ENCODE results near the gene KBTBD8. TPM values are rescaled to one million over a fixed set of nuclear protein-coding genes. Genes with fewer than 3 reads are reported as not detected.

KBTBD8 gene
- polyA plus RNA-seq, 1 donor, result 2.7 TPM

DNA sequence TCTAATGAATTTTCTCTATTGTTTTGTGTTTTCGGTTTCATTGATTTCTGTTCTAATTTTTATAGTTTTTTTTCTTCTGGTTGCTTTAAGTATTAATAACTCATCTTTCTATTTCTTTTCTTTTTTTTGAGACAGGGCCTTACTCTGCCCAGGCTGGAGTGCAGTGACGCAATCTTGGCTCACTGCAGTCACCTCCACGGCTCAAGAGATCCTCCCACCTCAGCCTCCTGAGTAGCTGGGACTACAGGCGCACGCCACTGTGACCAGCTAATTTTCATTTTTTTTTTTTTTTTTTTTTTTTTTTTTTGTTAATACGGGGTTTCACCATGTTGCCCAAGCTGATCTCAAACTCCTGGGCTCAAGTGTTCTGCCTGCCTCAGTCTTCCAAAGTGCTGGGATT lies 14.5 kb downstream of the KBTBD8 start:
- peaks cover 5% of the 10 kb centered on the region for H3K4me1 ChIP-seq (ENCODE audit: control insufficient read depth, insufficient read depth, low read length)
- 100% methylated on average over 3 of the region's 6 CpGs for WGBS (ENCODE audit: insufficient coverage, low lambda C conversion rate)
- H3K27me3 ChIP-seq (ENCODE audit: control insufficient read depth, insufficient read depth, low read length), result no peaks in the 10 kb centered on the region
- H3K4me3 ChIP-seq (ENCODE audit: low read length), result no peak overlapping the region
- H3K36me3 ChIP-seq (ENCODE audit: control insufficient read depth, insufficient read depth, low read length), result no peaks in the 10 kb centered on the region
- no peak for DNase-seq
- H3K27ac ChIP-seq (ENCODE audit: low read length), result no peak overlapping the region
- no peaks in the 10 kb centered on the region for H3K9me3 ChIP-seq (ENCODE audit: control insufficient read depth, low read depth, low read length)

DNA sequence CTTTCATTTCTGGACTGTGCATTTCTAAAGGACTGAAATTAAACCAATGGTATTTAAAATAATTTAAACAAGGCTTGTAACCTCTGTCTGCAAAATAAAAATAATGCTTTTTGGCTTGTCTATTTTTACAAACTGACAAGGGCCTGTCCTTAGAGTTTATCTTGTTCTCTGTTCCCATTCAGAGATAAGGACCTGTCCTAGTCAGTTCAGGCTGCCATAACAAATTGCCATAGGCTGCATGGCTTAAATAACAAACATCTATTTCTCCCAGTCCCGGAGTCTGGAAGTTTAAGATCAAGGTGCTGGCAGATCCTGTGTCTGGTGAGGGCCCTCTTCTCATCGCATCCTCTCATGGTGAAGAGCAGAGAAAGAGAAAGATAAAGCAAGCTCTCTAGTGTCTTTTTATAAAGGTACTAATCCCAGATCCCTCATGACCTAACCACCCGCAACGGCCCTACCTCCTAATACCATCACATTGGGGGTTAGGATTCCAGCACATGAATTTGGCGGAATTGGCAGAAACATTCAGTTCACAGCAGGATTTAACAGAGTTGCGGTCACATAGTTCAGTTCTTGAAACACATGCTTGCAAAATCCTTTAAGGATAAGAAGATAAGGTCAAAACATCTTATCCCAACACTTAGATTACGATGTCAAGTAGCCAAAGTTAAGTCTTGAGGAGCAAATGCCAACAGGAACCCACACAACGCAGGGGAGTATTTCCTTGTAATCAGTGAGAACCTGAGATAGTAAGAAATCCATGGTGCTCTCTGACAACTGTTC lies 17.8 kb downstream of the KBTBD8 start:
- H3K4me3 ChIP-seq (ENCODE audit: low read length), result no peak overlapping the region
- peaks cover 5% of the 10 kb centered on the region for H3K4me1 ChIP-seq (ENCODE audit: control insufficient read depth, insufficient read depth, low read length)
- WGBS (ENCODE audit: insufficient coverage, low lambda C conversion rate), result 66% methylated on average over 2 of the region's 8 CpGs
- no peak overlapping the region for H3K27ac ChIP-seq (ENCODE audit: low read length)
- H3K9me3 ChIP-seq (ENCODE audit: control insufficient read depth, low read depth, low read length), result no peaks in the 10 kb centered on the region
- no peak for DNase-seq
- H3K27me3 ChIP-seq (ENCODE audit: control insufficient read depth, insufficient read depth, low read length), result no peaks in the 10 kb centered on the region
- H3K36me3 ChIP-seq (ENCODE audit: control insufficient read depth, insufficient read depth, low read length), result no peaks in the 10 kb centered on the region

DNA sequence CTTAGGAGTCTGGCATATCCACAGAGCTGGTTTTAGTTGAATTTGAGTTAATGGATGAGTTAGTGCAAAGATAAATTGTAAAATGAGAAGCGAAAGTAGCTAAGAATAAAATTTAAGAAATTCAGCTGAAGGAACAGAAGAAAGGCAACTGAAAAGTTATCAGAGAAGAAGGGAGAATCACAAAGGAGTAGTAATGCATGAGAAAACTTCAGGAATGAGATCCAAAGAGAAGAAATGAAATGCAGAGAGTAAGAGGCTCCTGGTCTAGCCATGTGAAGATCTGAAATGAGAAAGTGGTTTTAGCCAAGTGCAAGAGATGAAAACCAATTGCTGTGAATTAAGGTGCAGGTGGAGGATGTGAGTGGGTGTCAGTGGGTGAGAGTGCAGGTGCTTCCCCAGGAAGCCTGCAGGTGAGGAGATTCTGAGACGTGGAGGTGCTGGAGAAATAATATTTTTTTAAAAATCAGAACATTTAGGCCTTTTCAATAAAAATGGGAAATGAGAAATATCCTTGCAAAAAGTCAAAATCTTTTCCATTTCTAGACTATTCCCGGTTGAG lies 18.5 kb downstream of the KBTBD8 start:
- Histone ChIP-seq H3K4me1 (ENCODE audit: control insufficient read depth, insufficient read depth, low read length) (peaks cover 5% of the 10 kb centered on the region), H3K36me3 (ENCODE audit: control insufficient read depth, insufficient read depth, low read length) (no peaks in the 10 kb centered on the region), H3K27ac (ENCODE audit: low read length) (no peak overlapping the region), H3K4me3 (ENCODE audit: low read length) (no peak overlapping the region), H3K9me3 (ENCODE audit: control insufficient read depth, low read depth, low read length) (no peaks in the 10 kb centered on the region), H3K27me3 (ENCODE audit: control insufficient read depth, insufficient read depth, low read length) (no peaks in the 10 kb centered on the region)
- 100% methylated on average over 2 of the region's 3 CpGs for WGBS (ENCODE audit: insufficient coverage, low lambda C conversion rate)
- DNase-seq, result no peak

GRCh38 chr3:67017211-67017610 lies 19.1 kb downstream of the KBTBD8 start:
- Histone ChIP-seq H3K4me1 (ENCODE audit: control insufficient read depth, insufficient read depth, low read length) (peaks cover 5% of the 10 kb centered on the region), H3K27me3 (ENCODE audit: control insufficient read depth, insufficient read depth, low read length) (no peaks in the 10 kb centered on the region), H3K9me3 (ENCODE audit: control insufficient read depth, low read depth, low read length) (no peaks in the 10 kb centered on the region), H3K4me3 (ENCODE audit: low read length) (no peak overlapping the region), H3K27ac (ENCODE audit: low read length) (no peak overlapping the region), H3K36me3 (ENCODE audit: control insufficient read depth, insufficient read depth, low read length) (no peaks in the 10 kb centered on the region)
- DNase-seq, result peak; percentile 23 to 48
- no CpG with 5 or more reads among the region's 1 CpG for WGBS (ENCODE audit: insufficient coverage, low lambda C conversion rate)

- 51% methylated on average over 6 of the region's 12 CpGs for WGBS (ENCODE audit: insufficient coverage, low lambda C conversion rate)
- peaks cover 5% of the 10 kb centered on the region for H3K4me1 ChIP-seq (ENCODE audit: control insufficient read depth, insufficient read depth, low read length)
- H3K9me3 ChIP-seq (ENCODE audit: control insufficient read depth, low read depth, low read length), result peaks cover 1% of the 10 kb centered on the region
- DNase-seq, result peak; percentile 15 to 40
- H3K36me3 ChIP-seq (ENCODE audit: control insufficient read depth, insufficient read depth, low read length), result no peaks in the 10 kb centered on the region
- H3K4me3 ChIP-seq (ENCODE audit: low read length), result no peak overlapping the region
- H3K27me3 ChIP-seq (ENCODE audit: control insufficient read depth, insufficient read depth, low read length), result no peaks in the 10 kb centered on the region
- no peak overlapping the region for H3K27ac ChIP-seq (ENCODE audit: low read length)
Measured at GRCh38 chr3:67018105-67018788, 20.1 kb downstream of the KBTBD8 start.

GRCh38 chr3:67018789-67019526 lies 20.9 kb downstream of the KBTBD8 start:
- H3K27ac ChIP-seq (ENCODE audit: low read length), result no peak overlapping the region
- H3K4me3 ChIP-seq (ENCODE audit: low read length), result no peak overlapping the region
- peaks cover 5% of the 10 kb centered on the region for H3K9me3 ChIP-seq (ENCODE audit: control insufficient read depth, low read depth, low read length)
- no peaks in the 10 kb centered on the region for H3K36me3 ChIP-seq (ENCODE audit: control insufficient read depth, insufficient read depth, low read length)
- no peaks in the 10 kb centered on the region for H3K27me3 ChIP-seq (ENCODE audit: control insufficient read depth, insufficient read depth, low read length)
- no peak for DNase-seq
- H3K4me1 ChIP-seq (ENCODE audit: control insufficient read depth, insufficient read depth, low read length), result peaks cover 5% of the 10 kb centered on the region
- 100% methylated on average over 1 of the region's 13 CpGs for WGBS (ENCODE audit: insufficient coverage, low lambda C conversion rate)

GRCh38 chr3:67028001-67028784 lies 30.1 kb downstream of the KBTBD8 start:
- Histone ChIP-seq H3K36me3 (ENCODE audit: control insufficient read depth, insufficient read depth, low read length) (no peaks in the 10 kb centered on the region), H3K9me3 (ENCODE audit: control insufficient read depth, low read depth, low read length) (peaks cover 4% of the 10 kb centered on the region), H3K4me1 (ENCODE audit: control insufficient read depth, insufficient read depth, low read length) (peaks cover 12% of the 10 kb centered on the region), H3K27me3 (ENCODE audit: control insufficient read depth, insufficient read depth, low read length) (no peaks in the 10 kb centered on the region), H3K4me3 (ENCODE audit: low read length) (no peak overlapping the region), H3K27ac (ENCODE audit: low read length) (no peak overlapping the region)
- no peak for DNase-seq
- WGBS (ENCODE audit: insufficient coverage, low lambda C conversion rate), result 100% methylated on average over 3 of the region's 5 CpGs

GRCh38 chr3:67030785-67031740 lies 33.0 kb downstream of the KBTBD8 start:
- WGBS (ENCODE audit: insufficient coverage, low lambda C conversion rate), result 42% methylated on average over 3 of the region's 3 CpGs
- Histone ChIP-seq H3K36me3 (ENCODE audit: control insufficient read depth, insufficient read depth, low read length) (no peaks in the 10 kb centered on the region), H3K4me1 (ENCODE audit: control insufficient read depth, insufficient read depth, low read length) (peaks cover 12% of the 10 kb centered on the region), H3K27me3 (ENCODE audit: control insufficient read depth, insufficient read depth, low read length) (no peaks in the 10 kb centered on the region), H3K9me3 (ENCODE audit: control insufficient read depth, low read depth, low read length) (no peaks in the 10 kb centered on the region), H3K27ac (ENCODE audit: low read length) (peak overlapping the region; percentile 59), H3K4me3 (ENCODE audit: low read length) (no peak overlapping the region)
- DNase-seq, result peak; percentile 30 to 62

DNA sequence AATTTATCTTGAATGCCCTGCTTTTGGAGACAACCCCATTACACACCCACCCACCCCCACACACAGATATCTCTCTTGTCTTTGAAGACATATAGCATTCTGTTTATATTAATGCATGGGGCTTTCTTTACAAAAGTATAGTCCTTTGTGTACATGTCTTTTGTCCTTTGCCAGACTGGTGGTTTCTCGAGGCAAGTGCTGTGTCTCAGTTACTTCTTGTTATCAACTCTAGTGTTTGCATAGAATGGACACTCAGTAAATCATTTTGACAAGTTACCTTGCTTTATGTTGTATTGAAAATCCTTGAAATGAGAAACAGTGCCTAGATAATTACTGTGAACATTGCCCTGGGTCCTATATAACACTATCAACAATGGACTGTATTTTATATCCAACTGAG lies 33.9 kb downstream of the KBTBD8 start:
- no peak overlapping the region for H3K27ac ChIP-seq (ENCODE audit: low read length)
- no CpG with 5 or more reads among the region's 1 CpG for WGBS (ENCODE audit: insufficient coverage, low lambda C conversion rate)

More for the DNA sequence above, 33.9 kb downstream of the KBTBD8 start:
- no peaks in the 10 kb centered on the region for H3K27me3 ChIP-seq (ENCODE audit: control insufficient read depth, insufficient read depth, low read length)
- H3K9me3 ChIP-seq (ENCODE audit: control insufficient read depth, low read depth, low read length), result no peaks in the 10 kb centered on the region
- no peaks in the 10 kb centered on the region for H3K36me3 ChIP-seq (ENCODE audit: control insufficient read depth, insufficient read depth, low read length)
- H3K4me3 ChIP-seq (ENCODE audit: low read length), result no peak overlapping the region
- peaks cover 12% of the 10 kb centered on the region for H3K4me1 ChIP-seq (ENCODE audit: control insufficient read depth, insufficient read depth, low read length)
- peak in 1 of 2 donors; percentile 57 for DNase-seq
